AG09319 (cell line): ENCODE data around the gene SCP2.
"Not testable (repeated sequence)": the region's sequence is repeated elsewhere in the genome, so short reads cannot be mapped to it uniquely, and the experiment has no call there.

Experiments used
- DNase-seq: peaks from one replicate; pipeline ENCODE4 v3.0.0-alpha.2; 2010; ENCODE audit warnings: low read depth; ENCODE audit errors: extremely low read depth
- CTCF ChIP-seq: IDR thresholded peaks from 2 replicates; pipeline ENCODE4 v1.5.1; 2011; ENCODE audit warnings: low read depth, mild to moderate bottlenecking, inconsistent platforms, low read length, moderate library complexity

Gene SCP2

GRCh38 chr1:52973841-52974240 lies 46.8 kb downstream of the SCP2 start:
- TF ChIP-seq CTCF, result no peak
- DNase-seq, result no peak

GRCh38 chr1:52976183-52977035 lies 49.3 kb downstream of the SCP2 start:
- no peak for DNase-seq
- TF ChIP-seq CTCF, result no peak

- TF ChIP-seq CTCF, result no peak
- no peak for DNase-seq
Observed at GRCh38 chr1:52978045-52978444, 51.0 kb downstream of the SCP2 start.

GRCh38 chr1:52992733-52993132 lies 65.7 kb downstream of the SCP2 start:
- DNase-seq, result not testable (repeated sequence)

GRCh38 chr1:52994656-52995055 lies 67.6 kb downstream of the SCP2 start:
- no peak for TF ChIP-seq CTCF
- no peak for DNase-seq

- TF ChIP-seq CTCF, result no peak
- DNase-seq, result no peak
Observed at GRCh38 chr1:52996653-52997052, 69.6 kb downstream of the SCP2 start.

- DNase-seq, result no peak
- TF ChIP-seq CTCF, result no peak
Observed at GRCh38 chr1:53001128-53001527, 74.1 kb downstream of the SCP2 start.

- not testable (repeated sequence) for DNase-seq
Observed at GRCh38 chr1:53006612-53007011, 79.5 kb downstream of the SCP2 start.

- DNase-seq, result not testable (repeated sequence)
Observed at GRCh38 chr1:53010247-53010646, 83.2 kb downstream of the SCP2 start.
